Measurements from ENCODE around the gene WNT7A.

DNA sequence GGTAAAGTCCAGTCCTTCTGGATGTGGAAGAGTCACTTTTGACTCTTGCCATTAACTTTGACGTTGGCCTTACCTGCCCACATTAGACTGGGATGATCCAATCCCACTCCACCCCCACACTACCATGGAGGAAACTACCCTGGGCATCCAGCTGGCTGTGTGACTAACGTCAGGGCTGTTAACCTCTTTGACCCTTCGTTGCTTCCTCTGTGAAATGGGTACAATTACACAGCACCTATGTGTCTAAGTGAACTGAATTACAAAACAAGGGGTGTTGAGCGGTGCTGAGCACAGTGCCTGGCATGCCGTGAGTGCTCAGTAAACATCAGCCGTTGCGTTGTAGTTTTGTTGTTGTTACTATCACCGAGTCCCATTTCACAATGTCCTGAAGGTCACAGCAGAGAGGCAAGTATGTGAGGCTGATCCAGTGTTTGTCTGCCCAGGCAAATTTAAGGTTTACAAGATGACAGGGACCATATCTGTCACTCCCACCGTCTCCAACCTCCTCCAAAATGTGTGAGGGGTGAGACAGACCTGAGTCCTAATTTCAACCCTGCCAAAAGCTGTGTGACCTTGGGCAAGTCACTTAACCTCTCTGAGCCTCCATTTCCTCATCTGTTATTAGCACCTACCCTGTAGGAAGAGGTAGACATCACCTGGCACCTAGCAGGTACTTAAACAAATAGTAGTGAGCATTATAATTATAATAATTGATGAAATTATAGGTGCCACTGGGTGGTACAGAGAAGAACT lies 20.9 kb downstream of the WNT7A start:
- TF ChIP-seq, protein P1, sequence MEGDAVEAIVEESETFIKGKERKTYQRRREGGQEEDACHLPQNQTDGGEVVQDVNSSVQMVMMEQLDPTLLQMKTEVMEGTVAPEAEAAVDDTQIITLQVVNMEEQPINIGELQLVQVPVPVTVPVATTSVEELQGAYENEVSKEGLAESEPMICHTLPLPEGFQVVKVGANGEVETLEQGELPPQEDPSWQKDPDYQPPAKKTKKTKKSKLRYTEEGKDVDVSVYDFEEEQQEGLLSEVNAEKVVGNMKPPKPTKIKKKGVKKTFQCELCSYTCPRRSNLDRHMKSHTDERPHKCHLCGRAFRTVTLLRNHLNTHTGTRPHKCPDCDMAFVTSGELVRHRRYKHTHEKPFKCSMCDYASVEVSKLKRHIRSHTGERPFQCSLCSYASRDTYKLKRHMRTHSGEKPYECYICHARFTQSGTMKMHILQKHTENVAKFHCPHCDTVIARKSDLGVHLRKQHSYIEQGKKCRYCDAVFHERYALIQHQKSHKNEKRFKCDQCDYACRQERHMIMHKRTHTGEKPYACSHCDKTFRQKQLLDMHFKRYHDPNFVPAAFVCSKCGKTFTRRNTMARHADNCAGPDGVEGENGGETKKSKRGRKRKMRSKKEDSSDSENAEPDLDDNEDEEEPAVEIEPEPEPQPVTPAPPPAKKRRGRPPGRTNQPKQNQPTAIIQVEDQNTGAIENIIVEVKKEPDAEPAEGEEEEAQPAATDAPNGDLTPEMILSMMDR (IDR thresholded peaks at IDR 0.05), result no peak
- no peak for TF ChIP-seq POLR2A (IDR thresholded peaks at IDR 0.05)
